ENCODE measurements around the gene SYNE1.
A peak's percentile ranks its signal among the peaks of the same experiment; 100 is the strongest.
"Not testable (repeated sequence)": the region's sequence is repeated elsewhere in the genome, so short reads cannot be mapped to it uniquely, and the experiment has no call there.

Gene SYNE1

DNA sequence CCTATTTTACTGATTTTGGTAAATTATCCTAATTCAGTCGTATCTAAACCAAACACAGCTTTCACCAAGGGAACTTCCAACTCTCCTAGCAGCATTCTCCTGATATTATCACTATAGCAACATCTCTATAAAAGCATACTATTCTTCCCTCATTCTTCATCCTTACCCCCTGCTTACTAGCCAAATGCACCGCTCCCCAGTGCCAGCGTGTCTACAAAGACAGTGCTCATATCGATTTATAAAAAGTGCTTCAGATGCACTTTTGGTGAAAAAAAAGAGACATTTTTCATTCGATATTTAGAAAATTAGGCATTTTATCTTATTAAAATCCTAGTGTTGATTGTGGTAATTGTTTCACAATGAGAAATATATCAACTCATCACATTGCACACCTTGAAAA is 74.0 kb downstream of the SYNE1 start:
- no peak for DNase-seq

DNA sequence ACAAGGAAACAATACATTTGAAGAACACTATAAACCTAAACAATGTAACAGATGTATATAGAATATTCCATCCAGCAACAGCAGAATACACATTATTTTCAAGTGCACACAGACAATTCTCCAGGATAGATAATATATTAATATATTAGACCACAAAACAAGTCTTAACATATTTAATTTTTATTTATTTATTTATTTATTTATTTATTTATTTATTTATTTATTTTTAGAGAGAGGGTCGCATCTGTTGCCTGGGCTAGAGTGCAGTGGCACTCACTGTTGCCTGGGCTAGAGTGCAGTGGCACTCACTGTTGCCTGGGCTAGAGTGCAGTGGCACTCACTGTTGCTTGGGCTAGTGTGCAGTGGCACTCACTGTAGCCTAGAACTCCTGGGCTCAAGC is 78.4 kb downstream of the SYNE1 start:
- DNase-seq = not testable (repeated sequence)

- DNase-seq = no peak
Observed at GRCh38 chr6:152557502-152557901, 79.7 kb downstream of the SYNE1 start.

DNA sequence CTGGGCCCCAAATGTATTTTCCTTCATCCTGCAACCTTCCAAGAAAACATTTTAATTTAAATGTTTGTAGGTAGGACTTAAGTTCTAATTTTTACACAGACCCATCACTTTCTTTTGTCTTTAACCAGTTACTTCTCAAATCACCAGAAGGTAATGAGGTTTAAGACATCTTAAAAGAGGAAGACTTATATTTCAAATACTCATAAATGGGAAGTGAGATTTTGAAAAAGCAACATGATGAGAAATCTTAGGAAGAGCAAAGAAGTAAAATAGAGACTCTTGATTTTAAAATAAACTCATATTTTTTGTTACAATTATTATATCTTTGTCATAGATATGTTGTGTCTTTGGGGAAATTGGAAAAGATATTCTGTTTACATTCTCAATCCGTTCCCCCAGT is 82.3 kb downstream of the SYNE1 start:
- no peak for DNase-seq

GRCh38 chr6:152552616-152553209 is 84.4 kb downstream of the SYNE1 start:
- DNase-seq = peak; percentile 46

- DNase-seq = no peak
Observed at GRCh38 chr6:152543519-152543918, 93.6 kb downstream of the SYNE1 start.

DNA sequence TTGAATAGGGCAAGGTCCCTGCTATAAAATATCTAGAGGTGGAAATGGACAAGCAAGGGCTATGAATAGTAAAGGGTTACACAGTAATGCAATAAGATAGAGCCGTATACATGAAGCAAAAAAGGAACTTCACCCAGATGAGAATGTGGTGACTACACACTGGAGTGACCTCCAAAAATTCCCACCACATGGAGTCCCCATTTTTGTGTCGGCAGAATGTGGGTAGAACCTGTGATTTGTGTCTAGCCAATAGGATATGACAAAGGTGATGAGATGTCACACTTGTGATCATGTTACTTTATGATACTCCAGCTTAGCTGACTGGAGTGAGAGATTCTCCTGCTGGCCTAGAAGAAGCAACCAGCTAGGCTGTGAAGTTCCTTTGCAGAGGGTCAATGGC is 96.8 kb downstream of the SYNE1 start:
- no peak for DNase-seq

GRCh38 chr6:152534541-152534940 is 102.6 kb downstream of the SYNE1 start:
- no peak for DNase-seq

DNA sequence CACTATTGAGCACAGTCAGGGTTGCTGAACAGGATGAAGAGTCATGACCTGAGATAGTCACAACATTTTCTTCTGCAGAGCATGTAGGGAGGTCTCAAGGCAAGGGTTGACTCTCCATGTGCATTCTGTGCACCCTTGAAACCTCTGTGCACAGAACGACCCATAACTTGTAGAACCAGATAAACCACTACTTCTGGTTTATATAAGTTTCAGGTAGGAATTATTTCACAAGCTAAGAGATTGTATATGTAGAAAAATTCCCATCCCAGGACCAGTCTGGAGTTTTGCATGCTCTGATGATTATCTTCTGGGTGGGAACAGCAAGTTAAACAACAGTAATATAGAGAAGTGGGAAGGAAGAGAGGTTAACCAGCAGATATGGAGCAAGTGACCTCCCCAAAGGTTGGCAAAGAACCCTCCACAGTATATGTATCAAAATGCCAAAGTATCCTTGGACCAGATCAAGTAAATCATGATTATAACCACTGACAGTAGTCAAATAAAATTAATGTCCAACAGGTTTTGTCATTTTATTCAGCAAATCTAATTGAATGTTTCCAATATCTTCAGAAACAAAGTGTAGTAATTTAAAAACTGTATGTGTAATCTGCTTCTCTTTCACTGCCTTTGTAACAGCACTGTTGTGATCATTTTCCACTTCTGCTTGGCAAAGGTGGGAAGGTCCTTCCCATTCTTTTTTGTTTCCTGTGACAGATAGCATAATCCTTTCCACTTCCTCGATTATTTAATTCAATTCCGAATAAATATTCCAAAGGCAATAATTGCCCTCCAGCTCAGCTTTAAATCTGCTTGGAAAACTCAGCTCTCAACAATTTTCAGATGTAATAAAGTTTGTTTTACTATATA is 104.4 kb downstream of the SYNE1 start:
- DNase-seq = no peak

DNA sequence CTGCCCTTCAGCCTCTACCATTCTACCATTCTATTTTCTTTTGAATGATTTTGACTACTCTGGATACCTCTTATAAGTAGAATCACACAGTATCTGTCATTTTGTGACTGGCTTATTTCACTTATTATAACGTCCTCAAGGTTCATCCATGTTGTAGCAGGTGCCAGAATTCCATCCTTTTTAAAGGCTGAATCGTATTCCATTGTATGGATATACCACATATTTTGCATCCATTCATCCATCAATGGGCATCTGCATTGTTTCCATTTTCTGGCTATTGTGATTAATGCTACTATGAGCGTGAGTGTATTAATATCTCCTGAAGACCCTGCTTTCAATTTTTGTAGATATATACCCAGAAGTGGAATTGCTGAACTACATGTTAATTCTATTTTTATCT is 105.5 kb downstream of the SYNE1 start:
- DNase-seq = no peak

DNA sequence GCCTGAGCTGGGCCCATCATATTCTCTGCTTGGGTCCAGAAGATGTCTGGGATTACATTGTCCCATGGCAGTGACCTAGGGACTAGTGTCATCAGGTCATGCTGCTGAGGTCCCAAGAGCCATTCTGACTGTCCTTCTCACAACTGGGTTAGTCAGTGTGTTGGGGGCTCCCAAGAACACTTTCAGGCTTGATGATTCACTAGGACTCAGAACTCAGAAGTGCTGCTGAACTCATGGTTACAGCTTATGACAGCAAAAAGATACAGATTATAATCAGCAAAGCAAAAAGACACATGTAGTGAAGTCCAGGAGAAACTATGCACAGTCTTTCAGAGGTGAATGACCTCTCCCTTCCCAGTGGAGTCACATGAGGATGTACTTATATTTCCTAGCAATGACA is 107.8 kb downstream of the SYNE1 start:
- no peak for DNase-seq

DNA sequence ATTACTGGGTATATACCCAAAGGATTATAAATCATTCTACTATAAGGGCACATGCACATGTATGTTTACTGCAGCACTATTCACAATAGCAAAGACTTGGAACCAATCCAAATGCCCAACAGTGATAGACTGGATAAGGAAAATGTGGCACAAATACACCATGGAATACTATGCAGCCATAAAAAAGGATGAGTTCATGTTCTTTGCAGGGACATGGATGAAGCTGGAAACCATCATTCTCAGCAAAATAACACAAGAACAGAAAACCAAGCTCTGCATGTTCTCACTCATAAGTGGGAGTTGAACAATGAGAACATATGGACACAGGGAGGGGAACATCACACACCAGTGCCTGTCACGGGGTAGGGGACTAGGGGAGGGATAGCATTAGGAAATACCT is 123.0 kb downstream of the SYNE1 start:
- not testable (repeated sequence) for DNase-seq

DNA sequence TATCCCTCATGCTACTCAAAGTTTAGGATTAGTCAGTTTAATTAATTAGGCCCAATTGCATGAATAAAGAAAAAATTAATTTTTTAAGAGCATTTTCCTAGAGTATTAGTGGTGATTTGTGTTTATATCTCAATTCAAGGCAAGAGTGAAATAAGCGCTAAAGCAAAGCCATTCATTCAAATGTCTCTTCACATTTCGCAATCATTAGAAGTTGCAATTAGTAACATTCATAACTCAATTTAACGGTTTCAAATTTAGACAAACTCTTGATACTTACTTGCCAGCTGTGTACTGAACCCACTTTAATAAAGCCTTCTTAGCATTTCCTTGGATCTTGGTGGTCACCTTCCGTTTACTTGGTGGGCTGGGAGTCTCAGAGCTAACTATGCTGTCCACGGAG is 127.2 kb downstream of the SYNE1 start:
- no peak for DNase-seq

DNA sequence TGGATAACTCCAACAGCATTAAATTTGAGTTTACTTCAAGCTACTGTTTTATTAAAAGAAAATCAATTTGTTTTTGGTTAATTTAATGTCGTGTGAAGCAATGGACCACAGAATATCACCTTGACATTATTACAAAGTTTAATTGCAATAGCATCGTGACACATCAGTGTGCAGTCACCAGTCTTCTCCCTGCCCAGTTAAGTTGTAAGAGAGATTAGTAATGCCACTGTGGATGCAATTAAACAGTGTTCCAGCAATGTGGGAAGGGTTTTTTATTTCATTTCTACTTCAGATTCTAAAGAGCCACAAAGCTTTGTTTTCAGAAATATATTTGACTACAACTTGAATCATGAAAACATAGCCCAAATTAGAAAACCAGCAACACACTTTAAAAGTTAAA is 128.7 kb downstream of the SYNE1 start:
- DNase-seq = no peak

DNA sequence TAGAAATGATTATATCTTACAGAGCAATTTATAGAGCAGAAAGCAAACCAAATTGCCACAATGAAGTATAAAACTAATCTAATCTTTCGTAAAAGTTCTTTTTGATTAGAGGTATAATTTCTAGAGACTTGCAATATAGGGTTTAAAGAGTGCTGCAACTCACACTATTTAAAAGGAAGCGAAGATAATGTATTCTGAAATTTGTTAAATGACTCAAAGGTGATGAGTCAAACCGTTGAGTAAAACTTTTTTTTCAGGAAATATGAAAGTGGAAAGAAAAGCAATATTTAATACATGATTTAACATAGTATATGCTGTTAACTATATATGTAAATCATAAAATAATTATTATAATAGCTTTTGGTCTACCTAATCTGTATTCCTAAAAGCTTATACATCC is 133.6 kb downstream of the SYNE1 start:
- DNase-seq = no peak

- DNase-seq = no peak
Observed at GRCh38 chr6:152502421-152503188, 134.6 kb downstream of the SYNE1 start.

DNA sequence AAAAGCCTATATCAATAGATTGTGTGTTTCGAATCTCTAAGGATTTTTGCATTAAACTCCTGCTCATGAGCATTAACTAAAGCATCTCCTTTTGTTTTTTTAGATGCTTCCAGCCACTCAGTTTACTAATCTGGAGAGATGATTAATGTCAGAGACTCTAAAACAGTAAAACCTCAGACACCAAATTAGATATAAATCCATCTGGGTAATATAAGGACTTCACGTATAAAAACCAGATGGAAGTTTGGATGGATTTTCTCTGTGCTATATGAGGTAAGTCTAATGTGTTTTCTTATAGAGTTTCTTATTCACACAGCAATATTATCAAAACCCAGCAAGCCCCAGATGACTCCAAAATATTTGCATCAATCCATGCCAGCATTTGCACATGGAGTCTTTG is 137.2 kb downstream of the SYNE1 start:
- DNase-seq = no peak

DNA sequence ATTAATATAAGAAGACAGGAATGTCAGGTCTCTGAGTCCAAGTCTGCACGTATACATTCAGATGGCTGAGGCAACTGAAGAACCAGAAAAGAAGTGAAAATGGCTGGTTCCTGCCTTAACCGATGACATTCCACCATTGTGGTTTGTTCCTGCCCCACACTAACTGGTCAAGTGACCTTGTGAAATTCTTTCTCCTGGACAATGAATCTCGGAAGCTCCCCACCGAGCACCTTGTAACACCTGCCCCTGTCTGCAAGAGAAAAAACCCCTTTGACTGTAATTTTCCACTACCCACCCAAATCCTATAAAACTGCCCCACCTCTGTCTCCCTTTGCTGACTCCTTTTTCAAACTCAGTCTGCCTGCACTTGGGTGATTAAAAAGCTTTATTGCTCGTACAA is 140.4 kb downstream of the SYNE1 start:
- no peak for DNase-seq

DNA sequence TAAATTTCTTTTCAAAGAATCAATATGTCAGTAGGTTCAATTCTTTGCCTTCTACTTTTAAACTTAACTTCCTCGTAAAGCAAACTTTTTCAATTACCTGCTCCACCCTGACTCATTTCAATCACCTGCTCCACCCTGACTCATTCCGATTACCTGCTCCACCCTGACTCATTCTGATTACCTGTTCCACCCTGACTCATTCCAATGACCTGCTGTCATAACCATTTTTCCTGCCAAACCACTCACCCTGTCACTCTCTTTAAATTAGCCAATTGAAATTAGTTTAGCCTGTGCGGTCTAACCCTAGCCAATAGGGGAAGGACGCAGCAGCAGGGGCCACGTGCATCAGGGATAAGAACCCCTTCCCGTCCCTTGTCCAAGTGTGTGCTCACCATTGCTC is 141.7 kb downstream of the SYNE1 start:
- DNase-seq = not testable (repeated sequence)

GRCh38 chr6:152492281-152492680 is 144.9 kb downstream of the SYNE1 start:
- not testable (repeated sequence) for DNase-seq

DNA sequence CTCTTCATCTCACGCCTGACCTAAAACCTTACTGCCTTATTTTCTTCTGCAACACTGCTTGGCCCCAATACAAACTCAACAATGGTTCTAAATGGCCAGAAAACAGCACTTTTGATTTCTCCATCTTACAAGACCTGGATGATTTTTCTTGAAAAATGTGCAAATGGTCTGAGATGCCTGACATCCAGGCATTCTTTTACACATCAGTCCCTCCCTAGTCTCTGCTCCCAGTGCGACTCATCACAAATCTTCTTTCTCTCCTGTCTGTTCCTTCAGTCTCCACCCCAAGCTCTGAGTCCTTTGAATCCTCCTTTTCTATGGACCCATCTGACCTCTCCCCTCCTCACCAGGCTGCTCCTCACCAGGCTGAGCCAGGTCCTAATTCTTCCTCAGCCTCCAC is 145.7 kb downstream of the SYNE1 start:
- not testable (repeated sequence) for DNase-seq

DNA sequence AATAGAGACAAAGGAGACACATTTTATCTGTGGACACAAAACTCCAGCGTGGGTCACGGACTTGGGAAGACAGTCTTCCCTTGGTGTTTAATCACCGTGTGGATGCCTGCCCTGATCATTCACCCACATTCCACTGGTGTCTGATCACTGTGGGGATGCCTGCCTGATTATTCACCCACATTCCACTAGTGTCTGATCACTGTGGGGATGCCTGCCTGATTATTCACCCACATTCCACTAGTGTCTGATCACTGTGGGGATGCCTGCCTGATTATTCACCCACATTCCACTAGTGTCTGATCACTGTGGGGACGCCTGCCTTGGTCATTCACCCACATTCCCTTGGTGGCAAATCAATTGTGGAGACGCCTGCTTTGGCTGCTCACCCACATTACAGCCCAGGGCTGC is 146.2 kb downstream of the SYNE1 start:
- not testable (repeated sequence) for DNase-seq

DNA sequence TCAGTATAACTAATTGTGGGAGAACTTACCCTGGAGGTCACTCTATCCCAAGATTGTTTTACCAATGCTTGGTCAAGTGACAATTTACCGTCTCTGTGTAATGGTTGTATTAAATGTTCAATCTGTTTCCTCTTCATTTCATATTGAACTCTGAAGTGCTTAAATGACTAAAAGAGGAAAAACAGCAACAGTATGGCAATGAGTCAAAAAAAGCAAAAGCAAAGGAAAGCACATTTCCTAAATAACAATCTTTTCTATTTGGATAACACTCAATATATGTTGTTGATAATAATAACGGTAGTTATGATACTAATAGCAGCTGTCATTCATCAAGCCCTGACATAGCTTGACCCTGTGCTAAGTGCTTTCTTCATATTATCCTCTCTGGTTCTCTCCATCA is 152.4 kb downstream of the SYNE1 start:
- no peak for DNase-seq

DNA sequence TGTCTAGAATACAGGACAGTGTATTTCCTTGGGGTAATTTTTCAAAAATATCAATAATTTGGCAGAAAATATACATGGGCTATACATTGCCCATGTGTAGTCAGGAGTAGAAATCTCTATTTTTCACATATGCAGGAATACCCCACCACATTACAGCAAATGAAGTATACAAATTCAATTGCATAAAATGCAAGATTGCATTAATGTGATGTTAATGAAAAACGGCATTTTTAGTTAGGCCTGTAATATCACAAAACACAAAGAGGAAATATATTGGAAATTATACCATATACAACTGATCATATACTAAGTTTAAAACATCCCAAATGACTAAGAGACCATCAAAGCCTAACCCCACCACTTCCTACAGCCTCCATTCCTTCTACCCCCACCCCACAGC is 154.9 kb downstream of the SYNE1 start:
- DNase-seq = no peak
